GM12878 (cell line): ENCODE measurements around the gene ZNF709. TPM values are rescaled to one million over a fixed set of nuclear protein-coding genes. Genes with fewer than 3 reads are reported as not detected.
"Not testable (repeated sequence)": the region's sequence is repeated elsewhere in the genome, so short reads cannot be mapped to it uniquely, and the experiment has no call there.

Experiments
- ATAC-seq: fragments of 200-7000 bp; cut with Tn5 transposase; 3 replicates; pipeline ENCODE4 v1.9.1; 2020; ENCODE audit warnings: mild to moderate bottlenecking, moderate library complexity
- BruUV-seq: library from RNA; stranded (reverse); fragments of 400-500 nt; replicated peaks from 2 replicates; lab custom pipeline; 2021; lab: Mats Ljungman, UMichigan
- CTCF ChIA-PET: fragments of 300-600 bp; sonication (Branson Sonifier 250); formaldehyde crosslinking; extraction: SDS; loops from one replicate; lab custom pipeline; 2021; ENCODE audit warnings: inconsistent platforms; lab: Yijun Ruan, JAX
- POLR2A ChIA-PET: fragments of 350-600 bp; formaldehyde crosslinking; extraction: SDS; loops from one replicate; lab custom pipeline; 2021; ENCODE audit warnings: inconsistent platforms; lab: Charles Lee
- RAD21 ChIA-PET: fragments of 300-600 bp; sonication (Branson Sonifier 250); formaldehyde crosslinking; loops from one replicate; lab custom pipeline; 2023; ENCODE audit warnings: antibody characterized with exemption; ENCODE audit not compliant: unreplicated experiment; lab: Charles Lee
- SMC1A ChIA-PET: fragments of 300-600 bp; sonication (Branson Sonifier 250); formaldehyde crosslinking; loops from one replicate; lab custom pipeline; 2023; ENCODE audit not compliant: unreplicated experiment, uncharacterized antibody; lab: Charles Lee
- DNase-seq: peaks from one replicate; pipeline ENCODE4 v3.0.0-alpha.2; 2011; ENCODE audit warnings: low read depth, low spot score
- FAIRE-seq: peaks from 3 replicates; lab custom pipeline; 2011; peaks lifted over from hg19 to GRCh38; lab: Jason Lieb, UNC
- H2AFZ ChIP-seq: 2 replicates; pipeline ENCODE4 v1.6.0; 2011; ENCODE audit warnings: low read depth, low read length, control low read depth; ENCODE audit not compliant: control insufficient read depth
- H3K27ac ChIP-seq: 2 replicates; pipeline ENCODE4 v1.5.1; 2011; ENCODE audit warnings: control low read depth; ENCODE audit not compliant: control insufficient read depth, insufficient read depth
- H3K27me3 ChIP-seq, 2 experiments: replicated peaks in 1 of 2; 2 replicates each; pipeline versions ENCODE4 v1.6.0 to v1.6.1; 2011; ENCODE audit warnings: low read length in 1 of 2; ENCODE audit not compliant: control insufficient read depth in 2 of 2, insufficient read depth in 2 of 2
- H3K36me3 ChIP-seq, 2 experiments: 2 replicates each; pipeline ENCODE4 v1.5.1; 2011; ENCODE audit warnings: low read length in 1 of 2; ENCODE audit not compliant: control insufficient read depth in 2 of 2, insufficient read depth in 2 of 2
- H3K4me1 ChIP-seq: 2 replicates; pipeline ENCODE4 v1.6.1; 2011; ENCODE audit warnings: mild to moderate bottlenecking, low read length, moderate library complexity, mixed read lengths; ENCODE audit not compliant: control insufficient read depth, insufficient read depth
- H3K4me2 ChIP-seq: 2 replicates; pipeline ENCODE4 v1.6.0; 2011; ENCODE audit warnings: control low read depth; ENCODE audit not compliant: control insufficient read depth, insufficient read depth
- H3K4me3 ChIP-seq: fragments of 200-600 bp; sonication (generic); 2 replicates; pipeline ENCODE4 v1.5.1; 2016
- H3K79me2 ChIP-seq: 2 replicates; pipeline ENCODE4 v1.6.0; 2011; ENCODE audit warnings: low read length; ENCODE audit not compliant: control insufficient read depth, insufficient read depth
- H3K9ac ChIP-seq: 2 replicates; pipeline ENCODE4 v1.8.0; 2011; ENCODE audit warnings: low read length, control low read depth, mixed read lengths; ENCODE audit not compliant: control insufficient read depth, insufficient read depth
- H3K9me3 ChIP-seq: replicated peaks from 3 replicates; pipeline ENCODE4 v1.5.1; 2011; ENCODE audit warnings: mild to moderate bottlenecking, low read length; ENCODE audit not compliant: control insufficient read depth, insufficient read depth
- H4K20me1 ChIP-seq: 2 replicates; pipeline ENCODE4 v1.6.0; 2011; ENCODE audit not compliant: control insufficient read depth, insufficient read depth
- BCL3 ChIP-seq: IDR thresholded peaks from 2 replicates; pipeline ENCODE4 v1.6.1; 2011; ENCODE audit warnings: borderline replicate concordance, low read depth, mild to moderate bottlenecking, moderate library complexity, low read length; ENCODE audit not compliant: insufficient read depth, poor library complexity, severe bottlenecking
- DPF2 ChIP-seq: fragments of 450-650 bp; IDR thresholded peaks from 2 replicates; pipeline ENCODE4 v1.6.1; 2017; ENCODE audit warnings: mild to moderate bottlenecking
- KDM1A ChIP-seq: fragments of 200-600 bp; sonication (generic); IDR thresholded peaks from 2 replicates; pipeline ENCODE4 v1.6.1; 2016; ENCODE audit warnings: borderline replicate concordance
- KLF5 ChIP-seq: fragments of 450-650 bp; IDR thresholded peaks from 2 replicates; pipeline ENCODE4 v1.6.1; 2014; ENCODE audit warnings: mild to moderate bottlenecking; ENCODE audit not compliant: partially characterized antibody
- MEF2A ChIP-seq: IDR thresholded peaks from 2 replicates; pipeline ENCODE4 v1.6.1; 2011; ENCODE audit warnings: low read depth, mild to moderate bottlenecking, low read length, moderate library complexity; ENCODE audit not compliant: insufficient read depth
- SMAD5 ChIP-seq: IDR thresholded peaks from 2 replicates; pipeline ENCODE4 v1.6.1; 2016; ENCODE audit warnings: antibody characterized with exemption, low read depth
- TCF3 ChIP-seq: IDR thresholded peaks from 2 replicates; pipeline ENCODE4 v1.6.1; 2012; ENCODE audit warnings: low read depth, mild to moderate bottlenecking, low read length, borderline replicate concordance; ENCODE audit not compliant: insufficient read depth
- ZNF207 ChIP-seq: fragments of 450-650 bp; IDR thresholded peaks from 2 replicates; pipeline ENCODE4 v1.6.1; 2014; ENCODE audit warnings: antibody characterized with exemption, mild to moderate bottlenecking, borderline replicate concordance
- WGBS: methylation state at CpG from one replicate; pipeline ENCODE4 v1.1.6; 2016; ENCODE audit warnings: low lambda C conversion rate; ENCODE audit not compliant: insufficient replicate concordance, insufficient coverage; ENCODE audit errors: missing lambda C conversion rate; 5-methylcytosine and 5-hydroxymethylcytosine counted together
- in situ Hi-C: fragments of 300-500 bp; cut with MboI; formaldehyde crosslinking; loops from 9 replicates; pipeline ENCODE4 v1.14.3; 2018; ENCODE audit warnings: mixed read lengths
- intact Hi-C: fragments of 100-400 bp; cut with micrococcal nuclease; formaldehyde crosslinking; loops from one replicate; pipeline ENCODE4 v1.14.2; 2022; ENCODE audit not compliant: unreplicated experiment
- polyA plus RNA-seq, 11 experiments: library from polyadenylated mRNA; depleted of rRNA in 4 of 11; unstranded in 6 of 11; stranded (reverse) in 5 of 11; fragments of >200 nt; fragmentation: Nextera tagmentation in 4 of 11; fragmentation: Illumina TruSeq in 1 of 11; extraction: Ambion mirVana in 4 of 11; extraction: Trizol in 1 of 11; gene quantifications; 1 replicate in 1 of 11; 2 replicates in 10 of 11; pipeline versions ENCODE4 v1.2.1 to v1.2.3, GENCODE V29; 2011 to 2016; ENCODE audit warnings: inconsistent platforms in 2 of 11, missing spikeins in 2 of 11, low read depth in 1 of 11
- total RNA-seq, 4 experiments: library from RNA; depleted of rRNA in 3 of 4; stranded (reverse); fragments of >200 nt in 3 of 4; fragmentation: Illumina TruSeq in 1 of 4; extraction: Trizol in 1 of 4; gene quantifications; 2 replicates each; pipeline versions ENCODE4 v1.2.1 to v1.2.3, GENCODE V29; 2013 to 2021

Gene ZNF709
- total and polyA plus RNA-seq, 10 of the 15 experiments (the other 5 are each of a cell fraction or from before 2014, with no cell fraction given): 0.27 to 2.5 (median 1.5) TPM

- TF ChIP-seq TCF3 (no peak), BCL3 (no peak), MEF2A (no peak), SMAD5 (no peak), ZNF207 (no peak), KLF5 (no peak), KDM1A (no peak), DPF2 (no peak)
- TF ChIP-seq, all 136 proteins: peak for 0
Observed at GRCh38 chr19:12494260-12494860, 9.7 kb upstream of the ZNF709 start (continued).

- H3K79me2 ChIP-seq, in situ Hi-C loops, H3K4me1 ChIP-seq, H3K9ac ChIP-seq, H2AFZ ChIP-seq, H3K27me3 ChIP-seq, H3K9me3 ChIP-seq, H3K4me3 ChIP-seq, H3K36me3 ChIP-seq, SMC1A ChIA-PET, H3K27ac ChIP-seq, ATAC-seq, DNase-seq, FAIRE-seq, H3K4me2 ChIP-seq, H4K20me1 ChIP-seq, RAD21 ChIA-PET, intact Hi-C loops, BruUV-seq: not testable (repeated sequence)
- 45% methylated on average over 1 of the region's 1 CpG for WGBS
- CTCF ChIA-PET: interaction anchor here (1.0 kb wide), 1 partner anchor 9 kb away, joined by 4 read pairs; no protein-coding TSS in a partner anchor
- POLR2A ChIA-PET: interaction anchor here (0.6 to 0.9 kb wide), 4 partner anchors 13 to 1527 kb away, joined by 3 to 7 read pairs (median 4); no protein-coding TSS in a partner anchor
Observed at GRCh38 chr19:12486265-12486783, 1.7 kb upstream of the ZNF709 start.
